Esophagus squamous epithelium (tissue), 5 donors: ENCODE results near the gene PDE9A. TPM values are rescaled to one million over a fixed set of nuclear protein-coding genes. Genes with fewer than 3 reads are reported as not detected.

Source experiments
- DNase-seq: peaks from one replicate; lab custom pipeline; 2025; lab: John Stamatoyannopoulos, UW
- H3K27ac ChIP-seq, 4 donors: fragments of 200-600 bp; sonication (generic); one replicate each; pipeline ENCODE4 v1.5.1; 2016 to 2019; ENCODE audit warnings: mild to moderate bottlenecking in 1 of 4
- H3K27me3 ChIP-seq, 4 donors: fragments of 200-600 bp; sonication (generic); 1 replicate in 3 of 4; 2 replicates in 1 of 4; pipeline versions ENCODE4 v1.5.1 to v1.6.0; 2017 to 2021; ENCODE audit warnings: antibody characterized with exemption in 1 of 4
- H3K36me3 ChIP-seq, 3 donors: fragments of 200-600 bp; sonication (generic); one replicate each; pipeline ENCODE4 v1.5.1; 2016 to 2019
- H3K4me1 ChIP-seq, 3 donors: fragments of 200-600 bp; sonication (generic); one replicate each; pipeline ENCODE4 v1.5.1; 2017 to 2019
- H3K4me3 ChIP-seq, 4 donors: fragments of 200-600 bp; sonication (generic); 1 replicate in 3 of 4; 2 replicates in 1 of 4; pipeline ENCODE4 v1.5.1; 2016 to 2019; ENCODE audit warnings: mild to moderate bottlenecking in 2 of 4, moderate library complexity in 1 of 4
- H3K9me3 ChIP-seq, 3 donors: fragments of 200-600 bp; sonication (generic); one replicate each; pipeline ENCODE4 v1.5.1; 2016 to 2019
- CTCF ChIP-seq, 6 experiments: fragments of 450-650 bp in 4 of 6; fragments of 200-600 bp in 2 of 6; sonication (generic) in 2 of 6; IDR thresholded peaks; one replicate each; pipeline ENCODE4 v1.5.1; 2016 to 2019; ENCODE audit warnings: antibody characterized with exemption in 6 of 6, mild to moderate bottlenecking in 4 of 6, moderate library complexity in 4 of 6
- POLR2A ChIP-seq, 4 donors: fragments of 450-650 bp; IDR thresholded peaks; one replicate each; pipeline ENCODE4 v1.6.1; 2017; ENCODE audit warnings: antibody characterized with exemption in 4 of 4, mild to moderate bottlenecking in 4 of 4, moderate library complexity in 3 of 4
- WGBS, 2 donors: methylation state at CpG; one replicate each; pipeline ENCODE4 v1.1.5; 2018; 5-methylcytosine and 5-hydroxymethylcytosine counted together
- intact Hi-C: fragments of 100-400 bp; cut with DNase I; formaldehyde crosslinking; loops from one replicate; pipeline ENCODE4 v1.15.0; 2022
- total RNA-seq, 4 donors: library from RNA; depleted of rRNA; stranded (reverse); fragments of >200 nt; gene quantifications; one replicate each; pipeline ENCODE4 v1.1.0, GENCODE V29; 2016
- donor health status: DM: yes; HTN: yes; CAD: no.

PDE9A gene
- total RNA-seq, 4 donors from 2014 or later = 0.61 to 2.9 (median 1.8) TPM

GRCh38 chr21:42737951-42738590 lies 84.7 kb downstream of the PDE9A start:
- H3K4me1 ChIP-seq = peaks cover 3 to 25% (median 5%) of the 10 kb centered on the region in 3 donors
- peak overlapping the region; percentile 9 to 87 (median 62) for H3K27ac ChIP-seq
- 39 to 54% methylated on average over 13 to 15 of the region's 16 CpGs for WGBS, 2 donors
- no peaks in the 10 kb centered on the region for H3K27me3 ChIP-seq
- DNase-seq = no peak
- peaks cover 0 to 13% (median 0%) of the 10 kb centered on the region in 3 donors for H3K36me3 ChIP-seq
- no peak for TF ChIP-seq POLR2A (IDR thresholded peaks at IDR 0.05)
- TF ChIP-seq CTCF (IDR thresholded peaks at IDR 0.05) = no peak
- H3K9me3 ChIP-seq = no peaks in the 10 kb centered on the region
- no peak overlapping the region for H3K4me3 ChIP-seq
- intact Hi-C loops = no loop called here

- intact Hi-C loops = no loop called here
Measured at GRCh38 chr21:42739061-42739931, 85.9 kb downstream of the PDE9A start.

GRCh38 chr21:42740405-42740909 lies 87.0 kb downstream of the PDE9A start:
- Histone ChIP-seq H3K27ac (no peak overlapping the region), H3K9me3 (no peaks in the 10 kb centered on the region), H3K27me3 (no peaks in the 10 kb centered on the region), H3K4me1 (peaks cover 3 to 26% (median 5%) of the 10 kb centered on the region in 3 donors), H3K4me3 (no peak overlapping the region), H3K36me3 (no peaks in the 10 kb centered on the region)
- no peak for DNase-seq
- 86 to 92% methylated on average over 1 of the region's 1 CpG for WGBS, 2 donors
- intact Hi-C loops = no loop called here
- TF ChIP-seq POLR2A (IDR thresholded peaks at IDR 0.05) (no peak), CTCF (IDR thresholded peaks at IDR 0.05) (no peak)

More at GRCh38 chr21:42739061-42739931, 85.9 kb downstream of the PDE9A start:
- Histone ChIP-seq H3K36me3 (peaks cover 0 to 11% (median 0%) of the 10 kb centered on the region in 3 donors), H3K27ac (peak overlapping the region; percentile 9 to 87 (median 62)), H3K4me1 (peaks cover 3 to 24% (median 5%) of the 10 kb centered on the region in 3 donors), H3K4me3 (no peak overlapping the region), H3K27me3 (no peaks in the 10 kb centered on the region), H3K9me3 (no peaks in the 10 kb centered on the region)
- WGBS, 2 donors = 88 to 89% methylated on average over 9 to 13 of the region's 21 CpGs
- no peak for DNase-seq
- TF ChIP-seq POLR2A (IDR thresholded peaks at IDR 0.05) (no peak), CTCF (IDR thresholded peaks at IDR 0.05) (no peak)

GRCh38 chr21:42741066-42741465 lies 87.6 kb downstream of the PDE9A start:
- TF ChIP-seq POLR2A (IDR thresholded peaks at IDR 0.05) = no peak
- no peak for TF ChIP-seq CTCF (IDR thresholded peaks at IDR 0.05)

More at GRCh38 chr21:42741066-42741465, 87.6 kb downstream of the PDE9A start:
- Histone ChIP-seq H3K4me3 (no peak overlapping the region), H3K36me3 (no peaks in the 10 kb centered on the region), H3K27ac (no peak overlapping the region), H3K9me3 (no peaks in the 10 kb centered on the region), H3K4me1 (peaks cover 3 to 31% (median 5%) of the 10 kb centered on the region in 3 donors), H3K27me3 (no peaks in the 10 kb centered on the region)
- WGBS, 2 donors = 58 to 92% methylated on average over 5 to 9 of the region's 10 CpGs
- no peak for DNase-seq
- intact Hi-C loops = no loop called here
